ENCODE results near the gene RASAL1.
A peak's percentile ranks its signal among the peaks of the same experiment; 100 is the strongest.
"Not testable (repeated sequence)": the region's sequence is repeated elsewhere in the genome, so short reads cannot be mapped to it uniquely, and the experiment has no call there.

The RASAL1 gene

GRCh38 chr12:113141716-113142115 is 6.2 kb upstream of the RASAL1 start:
- DNase-seq: not testable (repeated sequence)

- no peak for DNase-seq
Measured at GRCh38 chr12:113140706-113141105, 5.1 kb upstream of the RASAL1 start.

GRCh38 chr12:113138826-113139225 is 3.3 kb upstream of the RASAL1 start:
- no peak for DNase-seq

GRCh38 chr12:113137861-113138783 is 2.6 kb upstream of the RASAL1 start:
- no peak for DNase-seq

- no peak for DNase-seq
Measured at GRCh38 chr12:113136990-113137511, 1.5 kb upstream of the RASAL1 start.

- peak; percentile 81 for DNase-seq
Measured at GRCh38 chr12:113136128-113136989, 798 bp upstream of the RASAL1 start.

- no peak for DNase-seq
Measured at GRCh38 chr12:113134521-113134951, 1.0 kb downstream of the RASAL1 start.

- no peak for DNase-seq
Measured at GRCh38 chr12:113134071-113134470, 1.5 kb downstream of the RASAL1 start.

- no peak for DNase-seq
Measured at GRCh38 chr12:113133666-113134065, 1.9 kb downstream of the RASAL1 start.

- no peak for DNase-seq
Measured at GRCh38 chr12:113133036-113133435, 2.5 kb downstream of the RASAL1 start.

GRCh38 chr12:113131556-113131955 is 4.0 kb downstream of the RASAL1 start:
- no peak for DNase-seq

- no peak for DNase-seq
Measured at GRCh38 chr12:113130457-113131135, 5.0 kb downstream of the RASAL1 start.

- no peak for DNase-seq
Measured at GRCh38 chr12:113129664-113130456, 5.7 kb downstream of the RASAL1 start.

- DNase-seq: no peak
Measured at GRCh38 chr12:113128802-113129663, 6.5 kb downstream of the RASAL1 start.

- DNase-seq: no peak
Measured at GRCh38 chr12:113127791-113128199, 7.8 kb downstream of the RASAL1 start.

- DNase-seq: no peak
Measured at GRCh38 chr12:113120670-113121370, 14.7 kb downstream of the RASAL1 start.

- DNase-seq: no peak
Measured at GRCh38 chr12:113119980-113120669, 15.4 kb downstream of the RASAL1 start.

GRCh38 chr12:113118142-113118541 is 17.4 kb downstream of the RASAL1 start:
- no peak for DNase-seq

- DNase-seq: not testable (repeated sequence)
Measured at GRCh38 chr12:113117684-113118083, 17.9 kb downstream of the RASAL1 start.

GRCh38 chr12:113116875-113117274 is 18.7 kb downstream of the RASAL1 start:
- DNase-seq: no peak
